Ishikawa (cell line): ENCODE measurements around the gene SUN3.

Experiments
- CEBPB ChIP-seq: IDR thresholded peaks from 2 replicates; pipeline ENCODE4 v1.6.1; 2012
- CREB1 ChIP-seq: IDR thresholded peaks from 2 replicates; pipeline ENCODE4 v1.6.1; 2012; ENCODE audit warnings: low read depth
- EGR1 ChIP-seq: IDR thresholded peaks from 2 replicates; pipeline ENCODE4 v1.6.1; 2012
- EP300 ChIP-seq: IDR thresholded peaks from 2 replicates; pipeline ENCODE4 v1.6.1; 2012; ENCODE audit warnings: borderline replicate concordance
- FOXM1 ChIP-seq: IDR thresholded peaks from 2 replicates; pipeline ENCODE4 v1.6.1; 2012; ENCODE audit warnings: low read depth, borderline replicate concordance
- NFIC ChIP-seq: IDR thresholded peaks from 2 replicates; pipeline ENCODE4 v1.6.1; 2012
- RAD21 ChIP-seq: IDR thresholded peaks from 2 replicates; pipeline ENCODE4 v1.6.1; 2012; ENCODE audit warnings: low read depth
- TAF1 ChIP-seq: IDR thresholded peaks from 2 replicates; pipeline ENCODE4 v1.6.1; 2012; ENCODE audit warnings: low read depth, mild to moderate bottlenecking
- TCF12 ChIP-seq: IDR thresholded peaks from 2 replicates; pipeline ENCODE4 v1.6.1; 2012; ENCODE audit warnings: low read depth
- TEAD4 ChIP-seq: IDR thresholded peaks from 2 replicates; pipeline ENCODE4 v1.6.1; 2012
- YY1 ChIP-seq: IDR thresholded peaks from 2 replicates; pipeline ENCODE4 v1.6.1; 2012; ENCODE audit warnings: low read depth
- ZBTB7A ChIP-seq: IDR thresholded peaks from 2 replicates; pipeline ENCODE4 v1.6.1; 2012; ENCODE audit warnings: low read depth
- TF ChIP-seq, protein P1 (sequence below): IDR thresholded peaks from 2 replicates; pipeline ENCODE4 v1.6.1; 2012
- TF ChIP-seq, protein P2 (sequence below): IDR thresholded peaks from 2 replicates; pipeline ENCODE4 v1.6.1; 2012; ENCODE audit warnings: low read depth, mild to moderate bottlenecking
- TF ChIP-seq, protein P3 (sequence below): IDR thresholded peaks from 2 replicates; pipeline ENCODE4 v1.6.1; 2012

The SUN3 gene

DNA sequence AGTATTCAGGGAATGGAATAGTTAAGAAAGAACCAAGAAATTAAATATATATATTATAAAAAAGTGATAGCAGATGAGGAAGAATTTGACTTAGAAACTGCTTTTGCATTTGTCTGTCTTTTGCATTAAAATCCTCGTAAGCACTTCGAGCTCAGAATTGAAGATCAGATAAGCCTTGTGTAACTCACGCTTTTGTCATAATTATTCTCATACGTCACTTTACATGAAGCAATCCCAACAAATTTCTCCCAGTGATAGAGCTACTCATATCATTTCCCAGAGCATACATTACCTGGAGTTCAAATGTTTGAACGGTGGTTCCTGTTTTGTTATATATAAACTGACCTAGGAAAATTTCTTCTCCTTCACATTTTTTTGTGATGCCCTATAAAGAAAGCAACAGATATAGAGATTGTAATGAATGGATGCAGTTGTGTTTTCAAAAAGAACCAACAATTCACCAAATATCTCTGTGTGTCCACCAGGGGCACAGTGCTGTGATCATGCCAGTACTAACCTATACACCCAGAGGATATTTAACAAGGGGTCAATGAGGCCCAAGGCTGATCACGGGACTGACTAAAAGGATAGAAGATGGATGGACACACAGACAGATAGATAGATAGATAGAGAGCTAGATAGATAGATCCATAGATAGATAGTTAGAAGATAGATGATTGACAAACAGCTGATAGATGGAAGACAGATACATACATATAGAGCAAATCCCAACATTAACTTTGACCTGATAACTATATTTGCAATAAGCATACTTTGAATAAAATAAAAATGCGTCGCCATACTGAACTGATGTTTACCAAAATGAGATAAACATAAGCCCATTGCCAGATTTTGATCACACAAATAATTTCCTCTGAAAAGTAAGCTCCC, 40.2 kb downstream of the SUN3 start:
- no peak for TF ChIP-seq EP300
- TF ChIP-seq, protein P1, sequence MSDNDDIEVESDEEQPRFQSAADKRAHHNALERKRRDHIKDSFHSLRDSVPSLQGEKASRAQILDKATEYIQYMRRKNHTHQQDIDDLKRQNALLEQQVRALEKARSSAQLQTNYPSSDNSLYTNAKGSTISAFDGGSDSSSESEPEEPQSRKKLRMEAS, result no peak
- no peak for TF ChIP-seq FOXM1
- TF ChIP-seq, protein P2, sequence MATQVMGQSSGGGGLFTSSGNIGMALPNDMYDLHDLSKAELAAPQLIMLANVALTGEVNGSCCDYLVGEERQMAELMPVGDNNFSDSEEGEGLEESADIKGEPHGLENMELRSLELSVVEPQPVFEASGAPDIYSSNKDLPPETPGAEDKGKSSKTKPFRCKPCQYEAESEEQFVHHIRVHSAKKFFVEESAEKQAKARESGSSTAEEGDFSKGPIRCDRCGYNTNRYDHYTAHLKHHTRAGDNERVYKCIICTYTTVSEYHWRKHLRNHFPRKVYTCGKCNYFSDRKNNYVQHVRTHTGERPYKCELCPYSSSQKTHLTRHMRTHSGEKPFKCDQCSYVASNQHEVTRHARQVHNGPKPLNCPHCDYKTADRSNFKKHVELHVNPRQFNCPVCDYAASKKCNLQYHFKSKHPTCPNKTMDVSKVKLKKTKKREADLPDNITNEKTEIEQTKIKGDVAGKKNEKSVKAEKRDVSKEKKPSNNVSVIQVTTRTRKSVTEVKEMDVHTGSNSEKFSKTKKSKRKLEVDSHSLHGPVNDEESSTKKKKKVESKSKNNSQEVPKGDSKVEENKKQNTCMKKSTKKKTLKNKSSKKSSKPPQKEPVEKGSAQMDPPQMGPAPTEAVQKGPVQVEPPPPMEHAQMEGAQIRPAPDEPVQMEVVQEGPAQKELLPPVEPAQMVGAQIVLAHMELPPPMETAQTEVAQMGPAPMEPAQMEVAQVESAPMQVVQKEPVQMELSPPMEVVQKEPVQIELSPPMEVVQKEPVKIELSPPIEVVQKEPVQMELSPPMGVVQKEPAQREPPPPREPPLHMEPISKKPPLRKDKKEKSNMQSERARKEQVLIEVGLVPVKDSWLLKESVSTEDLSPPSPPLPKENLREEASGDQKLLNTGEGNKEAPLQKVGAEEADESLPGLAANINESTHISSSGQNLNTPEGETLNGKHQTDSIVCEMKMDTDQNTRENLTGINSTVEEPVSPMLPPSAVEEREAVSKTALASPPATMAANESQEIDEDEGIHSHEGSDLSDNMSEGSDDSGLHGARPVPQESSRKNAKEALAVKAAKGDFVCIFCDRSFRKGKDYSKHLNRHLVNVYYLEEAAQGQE, result no peak
- TF ChIP-seq CEBPB, result no peak
- TF ChIP-seq, protein P3, sequence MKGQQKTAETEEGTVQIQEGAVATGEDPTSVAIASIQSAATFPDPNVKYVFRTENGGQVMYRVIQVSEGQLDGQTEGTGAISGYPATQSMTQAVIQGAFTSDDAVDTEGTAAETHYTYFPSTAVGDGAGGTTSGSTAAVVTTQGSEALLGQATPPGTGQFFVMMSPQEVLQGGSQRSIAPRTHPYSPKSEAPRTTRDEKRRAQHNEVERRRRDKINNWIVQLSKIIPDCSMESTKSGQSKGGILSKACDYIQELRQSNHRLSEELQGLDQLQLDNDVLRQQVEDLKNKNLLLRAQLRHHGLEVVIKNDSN, result no peak
- TF ChIP-seq CREB1, result no peak
- no peak for TF ChIP-seq NFIC
- TF ChIP-seq TEAD4, result no peak
- TF ChIP-seq ZBTB7A, result no peak
- TF ChIP-seq RAD21, result no peak
- TF ChIP-seq TCF12, result no peak
- TF ChIP-seq EGR1, result no peak

DNA sequence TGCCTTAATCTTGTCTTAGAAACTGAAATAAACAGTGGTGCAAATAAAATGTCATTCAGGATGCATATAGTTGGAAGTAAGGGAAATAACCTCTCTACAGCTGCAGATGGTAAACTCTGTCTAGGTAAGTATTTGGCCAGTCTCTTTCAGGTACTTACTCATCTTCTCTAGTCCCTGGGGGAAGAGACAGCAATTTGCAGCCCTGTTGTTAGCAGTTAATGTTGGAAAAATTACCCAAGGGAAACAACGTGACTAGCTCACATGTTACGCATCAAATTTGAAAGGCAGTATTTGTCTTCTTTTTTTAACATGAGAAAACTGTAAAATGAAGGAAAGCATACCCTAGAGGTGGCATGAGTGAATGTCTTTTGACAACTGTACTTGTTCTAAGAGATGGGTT, 46.3 kb downstream of the SUN3 start:
- TF ChIP-seq FOXM1 (no peak), RAD21 (no peak), TCF12 (no peak), EP300 (no peak), TEAD4 (no peak), NFIC (no peak), TAF1 (no peak), CEBPB (no peak), CREB1 (no peak), EGR1 (no peak), YY1 (no peak)
- TF ChIP-seq, protein P3, result no peak
- TF ChIP-seq, protein P1, result no peak
- TF ChIP-seq, protein P2, result no peak

DNA sequence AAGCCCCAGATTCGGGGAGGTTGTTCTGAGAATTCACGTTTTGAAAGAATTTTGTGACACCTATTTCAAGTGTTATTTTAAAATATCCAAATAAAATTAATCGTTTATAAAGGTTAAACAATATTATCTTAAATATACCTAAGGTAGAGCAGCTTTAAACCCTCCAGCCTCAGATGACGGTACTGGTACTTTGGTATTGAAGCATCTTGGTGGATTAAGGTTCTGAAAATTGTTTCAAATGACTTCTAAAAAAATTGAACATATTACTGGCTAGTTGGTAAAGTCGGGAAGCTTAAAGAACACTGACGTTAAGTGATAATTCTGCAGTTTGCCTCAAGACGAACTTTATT, 49.1 kb downstream of the SUN3 start:
- no peak for TF ChIP-seq FOXM1
- no peak for TF ChIP-seq TCF12
- TF ChIP-seq, protein P3, result no peak
- TF ChIP-seq NFIC, result no peak
- no peak for TF ChIP-seq EP300
- TF ChIP-seq, protein P2, result no peak
- no peak for TF ChIP-seq EGR1
- no peak for TF ChIP-seq CEBPB
- TF ChIP-seq ZBTB7A, result no peak
- no peak for TF ChIP-seq YY1
- TF ChIP-seq TEAD4, result no peak
- no peak for TF ChIP-seq CREB1
- TF ChIP-seq, protein P1, result no peak
- TF ChIP-seq TAF1, result no peak
- no peak for TF ChIP-seq RAD21
